B cell (primary cell): ENCODE measurements around the gene SLC6A5. TPM values are rescaled to one million over a fixed set of nuclear protein-coding genes. Genes with fewer than 3 reads are reported as not detected.

Experiments used
- ATAC-seq: fragments of 200-7000 bp; cut with Tn5 transposase; one replicate; pipeline ENCODE4 v1.10.0; 2021; ENCODE audit warnings: low read depth, mild to moderate bottlenecking, moderate number of reproducible peaks, moderate library complexity
- CTCF ChIA-PET: fragments of 350-600 bp; sonication (Branson Sonifier 250); formaldehyde crosslinking; loops from one replicate; lab custom pipeline; 2021; ENCODE audit warnings: antibody characterized with exemption, inconsistent platforms; lab: Charles Lee
- POLR2A ChIA-PET: fragments of 350-600 bp; sonication (Branson Sonifier 250); formaldehyde crosslinking; loops from one replicate; lab custom pipeline; 2021; ENCODE audit warnings: antibody characterized with exemption; lab: Charles Lee
- DNase-seq: peaks from one replicate; pipeline ENCODE4 v3.0.0; 2013
- H2AFZ ChIP-seq: 2 replicates; pipeline ENCODE4 v1.6.1; 2012; ENCODE audit warnings: mild to moderate bottlenecking, low read depth, low read length; ENCODE audit not compliant: insufficient read depth, poor library complexity, severe bottlenecking
- H3K27ac ChIP-seq, 2 donors: 1 replicate in 1 of 2; 2 replicates in 1 of 2; pipeline ENCODE4 v1.5.1; 2012 to 2013; ENCODE audit warnings: low read length in 2 of 2, mild to moderate bottlenecking in 2 of 2, moderate library complexity in 1 of 2
- H3K27me3 ChIP-seq, 4 experiments: fragments of 200-600 bp in 1 of 4; sonication (generic) in 1 of 4; replicated peaks in 1 of 4; 1 replicate in 2 of 4; 2 replicates in 2 of 4; pipeline versions ENCODE4 v1.6.1 to v1.7.0; 2013 to 2016; ENCODE audit warnings: low read length in 3 of 4, mild to moderate bottlenecking in 2 of 4, mixed read lengths in 1 of 4, moderate library complexity in 1 of 4; ENCODE audit not compliant: insufficient read depth in 4 of 4, control insufficient read depth in 3 of 4; ENCODE audit errors: control extremely low read depth in 1 of 4
- H3K36me3 ChIP-seq, 2 experiments: replicated peaks in 1 of 2; 1 replicate in 1 of 2; 2 replicates in 1 of 2; pipeline versions ENCODE4 v1.6.1 to v1.7.1; 2013; ENCODE audit warnings: low read length in 1 of 2; ENCODE audit not compliant: insufficient read depth in 2 of 2, control insufficient read depth in 1 of 2; ENCODE audit errors: control extremely low read depth in 1 of 2, extremely low read depth in 1 of 2
- H3K4me1 ChIP-seq, 2 donors: fragments of 200-600 bp in 1 of 2; sonication (generic) in 1 of 2; 1 replicate in 1 of 2; 2 replicates in 1 of 2; pipeline versions ENCODE4 v1.5.1 to v1.6.1; 2013 to 2017; ENCODE audit warnings: low read length in 2 of 2; ENCODE audit not compliant: control insufficient read depth in 2 of 2, insufficient read depth in 2 of 2
- H3K4me2 ChIP-seq: replicated peaks from 2 replicates; pipeline ENCODE3; 2012; ENCODE audit warnings: mild to moderate bottlenecking, low read depth, low read length; ENCODE audit not compliant: poor library complexity, severe bottlenecking
- H3K4me3 ChIP-seq, 5 experiments: fragments of 200-600 bp in 1 of 5; sonication (generic) in 1 of 5; 1 replicate in 3 of 5; 2 replicates in 2 of 5; pipeline versions ENCODE4 v1.5.1 to v1.7.0; 2011 to 2016; ENCODE audit warnings: low read length in 4 of 5, mild to moderate bottlenecking in 4 of 5, low read depth in 2 of 5, control low read depth in 1 of 5, moderate library complexity in 1 of 5; ENCODE audit not compliant: insufficient read depth in 1 of 5; ENCODE audit errors: control extremely low read depth in 1 of 5, extremely low read depth in 1 of 5
- H3K79me2 ChIP-seq: fragments of 200-600 bp; sonication (generic); one replicate; pipeline ENCODE4 v1.6.0; 2016; ENCODE audit warnings: low read length; ENCODE audit not compliant: control insufficient read depth, insufficient read depth
- H3K9ac ChIP-seq: fragments of 200-600 bp; sonication (generic); 2 replicates; pipeline ENCODE4 v1.6.1; 2017; ENCODE audit warnings: mild to moderate bottlenecking, low read length, moderate library complexity
- H3K9me3 ChIP-seq, 3 donors: one replicate each; pipeline versions ENCODE4 v1.6.1 to v1.7.1; 2013; ENCODE audit warnings: low read length in 2 of 3; ENCODE audit not compliant: control insufficient read depth in 2 of 3, insufficient read depth in 1 of 3; ENCODE audit errors: control extremely low read depth in 1 of 3
- H4K20me1 ChIP-seq: 2 replicates; pipeline ENCODE4 v1.6.0; 2012; ENCODE audit warnings: mild to moderate bottlenecking, low read length; ENCODE audit not compliant: insufficient read depth, control insufficient read depth, poor library complexity, severe bottlenecking
- H3K27ac Mint-ChIP-seq: one replicate; pipeline ENCODE4 v1.8.0; 2021; ENCODE audit warnings: mixed read lengths
- H3K27me3 Mint-ChIP-seq: one replicate; pipeline ENCODE4 v1.8.0; 2021; ENCODE audit warnings: mixed read lengths
- H3K4me1 Mint-ChIP-seq: one replicate; pipeline ENCODE4 v1.8.0; 2021; ENCODE audit warnings: mixed read lengths
- H3K4me3 Mint-ChIP-seq: one replicate; pipeline ENCODE4 v1.8.0; 2021; ENCODE audit warnings: mixed read lengths
- H3K9me3 Mint-ChIP-seq: one replicate; pipeline ENCODE4 v1.8.0; 2022; ENCODE audit warnings: mixed read lengths; ENCODE audit not compliant: insufficient read depth
- EZH2 ChIP-seq: IDR thresholded peaks from 2 replicates; pipeline ENCODE4 v1.6.1; 2012; ENCODE audit warnings: borderline replicate concordance, low read depth, mild to moderate bottlenecking, moderate library complexity, low read length; ENCODE audit not compliant: insufficient read depth, poor library complexity, severe bottlenecking
- WGBS: methylation state at CpG from one replicate; pipeline ENCODE4 v1.1.5; 2013; ENCODE audit warnings: missing lambda C conversion rate; ENCODE audit not compliant: insufficient coverage; 5-methylcytosine and 5-hydroxymethylcytosine counted together
- intact Hi-C: fragments of 100-400 bp; cut with micrococcal nuclease; formaldehyde crosslinking; loops from one replicate; pipeline ENCODE4 v1.10.0; 2022
- polyA minus RNA-seq: library from RNA; depleted of rRNA, polyadenylated mRNA; stranded (reverse); fragments of >200 nt; gene quantifications from 2 replicates; pipeline ENCODE4 v1.2.3, GENCODE V29; 2012
- polyA plus RNA-seq: library from polyadenylated mRNA; depleted of rRNA; stranded (reverse); fragments of >200 nt; gene quantifications from 2 replicates; pipeline ENCODE4 v1.2.3, GENCODE V29; 2012
- total RNA-seq, 2 donors: library from RNA; stranded (reverse); fragments of 120-200 nt in 1 of 2; gene quantifications; 1 replicate in 1 of 2; 2 replicates in 1 of 2; pipeline versions ENCODE4 v1.2.3 to v1.2.4, GENCODE V29; 2013 to 2022
- TF ChIP-seq, protein P1 (sequence below): fragments of 200-600 bp; IDR thresholded peaks from one replicate; pipeline ENCODE4 v1.8.0; 2022; ENCODE audit warnings: antibody characterized with exemption, mild to moderate bottlenecking

SLC6A5 gene
- total RNA-seq (not detected in 2 replicates), polyA plus RNA-seq (not detected in 2 replicates), polyA minus RNA-seq (not detected in 2 replicates)
- not detected for total RNA-seq (2013)

GRCh38 chr11:20599221-20600019 is at the start of gene SLC6A5:
Gene SLC6A5 (plus strand): TSS chr11:20599608. CDS start chr11:20599673, 65 bp downstream.
- H3K4me1 Mint-ChIP-seq: peaks cover 3% of the 10 kb centered on the region
- CTCF ChIA-PET: no interaction called here

DNA sequence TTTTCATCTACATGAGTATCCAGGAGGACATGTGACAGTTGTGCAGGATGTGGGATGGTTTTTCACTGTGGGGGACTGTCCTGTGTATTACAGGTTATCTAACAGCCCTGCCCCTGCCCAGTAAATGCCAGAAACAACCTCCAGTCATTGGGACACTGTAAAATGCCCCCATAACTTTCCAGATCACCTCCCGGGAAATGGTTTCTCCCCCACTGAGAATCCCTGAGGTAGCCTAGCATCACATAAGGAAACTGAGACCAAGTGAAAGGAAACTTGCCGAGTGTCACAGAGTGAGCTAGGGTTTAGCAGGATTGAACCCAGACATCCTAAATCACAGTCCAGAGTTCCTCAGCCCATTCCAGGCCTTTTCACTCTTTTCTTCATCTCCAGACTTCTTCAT is 48.3 kb upstream of the SLC6A5 start:
- Histone ChIP-seq H3K9ac (no peak overlapping the region), H3K79me2 (no peaks in the 10 kb centered on the region), H3K27me3 (no peaks in the 10 kb centered on the region), H3K9me3 (peaks cover 0 to 8% (median 0%) of the 10 kb centered on the region in 3 donors), H3K27ac (no peak overlapping the region), H2AFZ (no peak overlapping the region), H4K20me1 (no peaks in the 10 kb centered on the region), H3K4me1 (no peaks in the 10 kb centered on the region), H3K4me3 (no peak overlapping the region), H3K36me3 (no peaks in the 10 kb centered on the region), H3K4me2 (no peak overlapping the region)
- ATAC-seq (no peak), DNase-seq (no peak)
- ChIA-PET POLR2A (no interaction called here), CTCF (no interaction called here)
- 83% methylated on average over 2 of the region's 2 CpGs for WGBS
- Mint-ChIP-seq H3K27ac (no peak overlapping the region), H3K9me3 (peaks cover under 1% of the 10 kb centered on the region), H3K27me3 (no peaks in the 10 kb centered on the region), H3K4me1 (no peaks in the 10 kb centered on the region), H3K4me3 (no peak overlapping the region)
- intact Hi-C loops: no loop called here
- no peak for TF ChIP-seq EZH2
- TF ChIP-seq, protein P1, sequence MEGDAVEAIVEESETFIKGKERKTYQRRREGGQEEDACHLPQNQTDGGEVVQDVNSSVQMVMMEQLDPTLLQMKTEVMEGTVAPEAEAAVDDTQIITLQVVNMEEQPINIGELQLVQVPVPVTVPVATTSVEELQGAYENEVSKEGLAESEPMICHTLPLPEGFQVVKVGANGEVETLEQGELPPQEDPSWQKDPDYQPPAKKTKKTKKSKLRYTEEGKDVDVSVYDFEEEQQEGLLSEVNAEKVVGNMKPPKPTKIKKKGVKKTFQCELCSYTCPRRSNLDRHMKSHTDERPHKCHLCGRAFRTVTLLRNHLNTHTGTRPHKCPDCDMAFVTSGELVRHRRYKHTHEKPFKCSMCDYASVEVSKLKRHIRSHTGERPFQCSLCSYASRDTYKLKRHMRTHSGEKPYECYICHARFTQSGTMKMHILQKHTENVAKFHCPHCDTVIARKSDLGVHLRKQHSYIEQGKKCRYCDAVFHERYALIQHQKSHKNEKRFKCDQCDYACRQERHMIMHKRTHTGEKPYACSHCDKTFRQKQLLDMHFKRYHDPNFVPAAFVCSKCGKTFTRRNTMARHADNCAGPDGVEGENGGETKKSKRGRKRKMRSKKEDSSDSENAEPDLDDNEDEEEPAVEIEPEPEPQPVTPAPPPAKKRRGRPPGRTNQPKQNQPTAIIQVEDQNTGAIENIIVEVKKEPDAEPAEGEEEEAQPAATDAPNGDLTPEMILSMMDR: no peak

More at GRCh38 chr11:20599221-20600019, at the start of gene SLC6A5:
- Histone ChIP-seq H2AFZ (no peak within 1 kb of the TSS), H3K36me3 (no peaks in the 10 kb centered on the region), H3K4me1 (peaks cover 0 to 12% of the 10 kb centered on the region in 2 donors), H3K4me2 (no peak within 1 kb of the TSS), H4K20me1 (no peaks in the 10 kb centered on the region), H3K27me3 (peaks cover 0 to 83% (median 56%) of the 10 kb centered on the region in 4 experiments), H3K27ac (no peak within 1 kb of the TSS), H3K9ac (no peak within 1 kb of the TSS), H3K4me3 (no peak within 1 kb of the TSS), H3K9me3 (peaks cover 0 to 33% (median 1%) of the 10 kb centered on the region in 3 donors), H3K79me2 (no peaks in the 10 kb centered on the region)
- DNase-seq (no peak), ATAC-seq (no peak)
- POLR2A ChIA-PET: no interaction called here
- Mint-ChIP-seq H3K4me3 (no peak within 1 kb of the TSS), H3K9me3 (peaks cover 2% of the 10 kb centered on the region), H3K27me3 (peaks cover 77% of the 10 kb centered on the region), H3K27ac (no peak within 1 kb of the TSS)
- 14% methylated on average over 17 of the region's 25 CpGs for WGBS
- TF ChIP-seq, protein P1: no peak
- no peak for TF ChIP-seq EZH2
- intact Hi-C loops: no loop called here
